ENCODE measurements around the gene PPID.

The PPID gene

GRCh38 chr4:158688813-158689212 is 34.4 kb downstream of the PPID start:
- H3K4me3 ChIP-seq (ENCODE audit: control insufficient read depth, low read depth, low read length): no peak overlapping the region
- TF ChIP-seq CTCF (IDR thresholded peaks at IDR 0.05; ENCODE audit: control insufficient read depth, insufficient read depth, low read depth, low read length, missing control alignments): no peak
- no peak for DNase-seq (ENCODE audit: low read depth)

- H3K4me3 ChIP-seq (ENCODE audit: control insufficient read depth, low read depth, low read length): no peak overlapping the region
- TF ChIP-seq CTCF (IDR thresholded peaks at IDR 0.05; ENCODE audit: control insufficient read depth, insufficient read depth, low read depth, low read length, missing control alignments): no peak
- DNase-seq (ENCODE audit: low read depth): no peak
Measured at GRCh38 chr4:158682066-158682465, 41.1 kb downstream of the PPID start.

- no peak for TF ChIP-seq CTCF (IDR thresholded peaks at IDR 0.05; ENCODE audit: control insufficient read depth, insufficient read depth, low read depth, low read length, missing control alignments)
- DNase-seq (ENCODE audit: low read depth): no peak
- H3K4me3 ChIP-seq (ENCODE audit: control insufficient read depth, low read depth, low read length): no peak overlapping the region
Measured at GRCh38 chr4:158681629-158682028, 41.6 kb downstream of the PPID start.

GRCh38 chr4:158678767-158679166 is 44.4 kb downstream of the PPID start:
- no peak for DNase-seq (ENCODE audit: low read depth)
- H3K4me3 ChIP-seq (ENCODE audit: control insufficient read depth, low read depth, low read length): no peak overlapping the region
- no peak for TF ChIP-seq CTCF (IDR thresholded peaks at IDR 0.05; ENCODE audit: control insufficient read depth, insufficient read depth, low read depth, low read length, missing control alignments)

GRCh38 chr4:158676076-158676475 is 47.1 kb downstream of the PPID start:
- DNase-seq (ENCODE audit: low read depth): no peak
- TF ChIP-seq CTCF (IDR thresholded peaks at IDR 0.05; ENCODE audit: control insufficient read depth, insufficient read depth, low read depth, low read length, missing control alignments): no peak

GRCh38 chr4:158673633-158674032 is 49.6 kb downstream of the PPID start:
- H3K4me3 ChIP-seq (ENCODE audit: control insufficient read depth, low read depth, low read length): no peak overlapping the region
- DNase-seq (ENCODE audit: low read depth): no peak
- no peak for TF ChIP-seq CTCF (IDR thresholded peaks at IDR 0.05; ENCODE audit: control insufficient read depth, insufficient read depth, low read depth, low read length, missing control alignments)

More at GRCh38 chr4:158676076-158676475, 47.1 kb downstream of the PPID start:
- no peak overlapping the region for H3K4me3 ChIP-seq (ENCODE audit: control insufficient read depth, low read depth, low read length)
